Activated CD8-positive, alpha-beta T cell treated with anti-CD3 and anti-CD28 coated beads, Interleukin-2, amount 10 ng/mL, durations not matched to agents 7 days and 5 days (primary cell): ENCODE measurements around the gene PIP4K2A. TPM values are rescaled to one million over a fixed set of nuclear protein-coding genes. Genes with fewer than 3 reads are reported as not detected.
A peak's percentile ranks its signal among the peaks of the same experiment; 100 is the strongest.

ENCODE experiments used
- ATAC-seq: fragments of 150-1000 bp; cut with Tn5 transposase; one replicate; pipeline ENCODE4 v1.10.0; 2021; ENCODE audit warnings: moderate library complexity
- CTCF ChIA-PET: fragments of 350-600 bp; sonication (Branson Sonifier 250); formaldehyde crosslinking; loops from one replicate; lab custom pipeline; 2021; ENCODE audit warnings: antibody characterized with exemption; lab: Charles Lee
- POLR2A ChIA-PET: fragments of 350-600 bp; sonication (Branson Sonifier 250); formaldehyde crosslinking; loops from one replicate; lab custom pipeline; 2021; ENCODE audit warnings: antibody characterized with exemption; lab: Charles Lee
- DNase-seq: peaks from one replicate; pipeline ENCODE4 v3.0.0-alpha.2; 2020
- H3K27ac Mint-ChIP-seq: one replicate; pipeline ENCODE4 v1.8.0; 2021; ENCODE audit warnings: mild to moderate bottlenecking, mixed read lengths
- H3K27me3 Mint-ChIP-seq: one replicate; pipeline ENCODE4 v1.8.0; 2021; ENCODE audit warnings: low read depth, mixed read lengths
- H3K36me3 Mint-ChIP-seq: one replicate; pipeline ENCODE4 v1.8.0; 2021; ENCODE audit warnings: low read depth, mixed read lengths
- H3K4me1 Mint-ChIP-seq: one replicate; pipeline ENCODE4 v1.8.0; 2021; ENCODE audit warnings: low read depth, mixed read lengths
- H3K4me3 Mint-ChIP-seq: one replicate; pipeline ENCODE4 v1.8.0; 2021; ENCODE audit warnings: mild to moderate bottlenecking, mixed read lengths
- H3K9me3 Mint-ChIP-seq: one replicate; pipeline ENCODE4 v1.8.0; 2022; ENCODE audit warnings: mixed read lengths; ENCODE audit not compliant: insufficient read depth
- total RNA-seq, 2 experiments: library from RNA; stranded (reverse); gene quantifications; one replicate each; pipeline ENCODE4 v1.2.3, GENCODE V29; 2021

Gene PIP4K2A
- total RNA-seq, 2 experiments from 2014 or later: 154 to 164 TPM

GRCh38 chr10:22579826-22580225, 134.6 kb downstream of the PIP4K2A start:
- DNase-seq (no peak), ATAC-seq (no peak)
- POLR2A ChIA-PET: no interaction called here
- CTCF ChIA-PET: no interaction called here
- peaks cover 65% of the 10 kb centered on the region for H3K36me3 Mint-ChIP-seq
- no peak overlapping the region for H3K4me3 Mint-ChIP-seq
- no peak overlapping the region for H3K27ac Mint-ChIP-seq
- peaks cover 17% of the 10 kb centered on the region for H3K4me1 Mint-ChIP-seq
- H3K27me3 Mint-ChIP-seq: no peaks in the 10 kb centered on the region
- no peaks in the 10 kb centered on the region for H3K9me3 Mint-ChIP-seq

- peak; percentile 57 for DNase-seq
- ChIA-PET CTCF (interaction anchor here (0.6 to 5.9 kb wide), 45 partner anchors 10 to 1078 kb away, joined by 3 to 82 read pairs (median 4); partner anchors contain the start of gene PIP4K2A), POLR2A (interaction anchor here (0.8 to 1.2 kb wide), 2 partner anchors 11 to 37 kb away, joined by 3 read pairs; no protein-coding TSS in a partner anchor)
- H3K9me3 Mint-ChIP-seq: no peaks in the 10 kb centered on the region
- ATAC-seq: peak; percentile 74
- H3K4me3 Mint-ChIP-seq: peak overlapping the region; percentile 59
- no peaks in the 10 kb centered on the region for H3K27me3 Mint-ChIP-seq
- H3K36me3 Mint-ChIP-seq: peaks cover 73% of the 10 kb centered on the region
- peaks cover 50% of the 10 kb centered on the region for H3K4me1 Mint-ChIP-seq
- H3K27ac Mint-ChIP-seq: peak overlapping the region; percentile 85
Measured at GRCh38 chr10:22573820-22574569, 140.4 kb downstream of the PIP4K2A start.

GRCh38 chr10:22570733-22571430, 143.5 kb downstream of the PIP4K2A start:
- H3K4me3 Mint-ChIP-seq: no peak overlapping the region
- peak; percentile 60 for DNase-seq
- H3K27ac Mint-ChIP-seq: peak overlapping the region; percentile 67
- H3K36me3 Mint-ChIP-seq: peaks cover 81% of the 10 kb centered on the region
- ChIA-PET CTCF (interaction anchor here (0.7 to 5.9 kb wide), 2 partner anchors 14 to 41 kb away, joined by 3 to 82 read pairs; no protein-coding TSS in a partner anchor), POLR2A (no interaction called here)
- peaks cover 60% of the 10 kb centered on the region for H3K4me1 Mint-ChIP-seq
- no peaks in the 10 kb centered on the region for H3K27me3 Mint-ChIP-seq
- ATAC-seq: peak; percentile 75
- no peaks in the 10 kb centered on the region for H3K9me3 Mint-ChIP-seq

GRCh38 chr10:22570234-22570633, 144.1 kb downstream of the PIP4K2A start:
- H3K27ac Mint-ChIP-seq: peak overlapping the region; percentile 70
- no peak for ATAC-seq
- H3K4me1 Mint-ChIP-seq: peaks cover 60% of the 10 kb centered on the region
- peaks cover 83% of the 10 kb centered on the region for H3K36me3 Mint-ChIP-seq
- H3K9me3 Mint-ChIP-seq: no peaks in the 10 kb centered on the region
- DNase-seq: no peak
- no peaks in the 10 kb centered on the region for H3K27me3 Mint-ChIP-seq
- POLR2A ChIA-PET: no interaction called here
- CTCF ChIA-PET: interaction anchor here (5.9 kb wide), 1 partner anchor 15 kb away, joined by 82 read pairs; no protein-coding TSS in a partner anchor
- no peak overlapping the region for H3K4me3 Mint-ChIP-seq

- H3K9me3 Mint-ChIP-seq: no peaks in the 10 kb centered on the region
- H3K4me3 Mint-ChIP-seq: no peak overlapping the region
- peaks cover 64% of the 10 kb centered on the region for H3K4me1 Mint-ChIP-seq
- DNase-seq (no peak), ATAC-seq (no peak)
- ChIA-PET CTCF (interaction anchor here (1.0 to 1.3 kb wide), 2 partner anchors 21 to 420 kb away, joined by 3 to 4 read pairs; no protein-coding TSS in a partner anchor), POLR2A (no interaction called here)
- no peaks in the 10 kb centered on the region for H3K27me3 Mint-ChIP-seq
- H3K36me3 Mint-ChIP-seq: peaks cover 90% of the 10 kb centered on the region
- no peak overlapping the region for H3K27ac Mint-ChIP-seq
Measured at GRCh38 chr10:22568928-22569327, 145.4 kb downstream of the PIP4K2A start.

GRCh38 chr10:22564060-22564459, 150.3 kb downstream of the PIP4K2A start:
- no peak for DNase-seq
- no peak for ATAC-seq
- H3K9me3 Mint-ChIP-seq: no peaks in the 10 kb centered on the region
- H3K27me3 Mint-ChIP-seq: no peaks in the 10 kb centered on the region
- H3K27ac Mint-ChIP-seq: peak overlapping the region; percentile 79
- peaks cover 68% of the 10 kb centered on the region for H3K36me3 Mint-ChIP-seq
- POLR2A ChIA-PET: interaction anchor here (0.6 kb wide), 1 partner anchor 128 kb away, joined by 3 read pairs; no protein-coding TSS in a partner anchor
- H3K4me3 Mint-ChIP-seq: no peak overlapping the region
- CTCF ChIA-PET: interaction anchor here (2.1 kb wide), 1 partner anchor 10 kb away, joined by 10 read pairs; no protein-coding TSS in a partner anchor
- H3K4me1 Mint-ChIP-seq: peaks cover 28% of the 10 kb centered on the region

GRCh38 chr10:22561909-22562308, 152.5 kb downstream of the PIP4K2A start:
- no peak overlapping the region for H3K27ac Mint-ChIP-seq
- ATAC-seq: no peak
- H3K27me3 Mint-ChIP-seq: no peaks in the 10 kb centered on the region
- no peaks in the 10 kb centered on the region for H3K9me3 Mint-ChIP-seq
- POLR2A ChIA-PET: no interaction called here
- H3K36me3 Mint-ChIP-seq: peaks cover 53% of the 10 kb centered on the region
- DNase-seq: no peak
- CTCF ChIA-PET: no interaction called here
- no peak overlapping the region for H3K4me3 Mint-ChIP-seq
- H3K4me1 Mint-ChIP-seq: peaks cover 28% of the 10 kb centered on the region

- Mint-ChIP-seq H3K9me3 (no peaks in the 10 kb centered on the region), H3K36me3 (peaks cover 43% of the 10 kb centered on the region), H3K27ac (no peak overlapping the region), H3K4me3 (no peak overlapping the region), H3K4me1 (peaks cover 19% of the 10 kb centered on the region), H3K27me3 (no peaks in the 10 kb centered on the region)
- DNase-seq (no peak), ATAC-seq (no peak)
- POLR2A ChIA-PET: no interaction called here
- CTCF ChIA-PET: no interaction called here
Measured at GRCh38 chr10:22560913-22561239, 153.5 kb downstream of the PIP4K2A start.

- ATAC-seq (no peak), DNase-seq (no peak)
- POLR2A ChIA-PET: interaction anchor here (0.6 kb wide), 1 partner anchor 69 kb away, joined by 3 read pairs; no protein-coding TSS in a partner anchor
- Mint-ChIP-seq H3K27ac (no peak overlapping the region), H3K4me3 (no peak overlapping the region), H3K36me3 (peaks cover 38% of the 10 kb centered on the region), H3K9me3 (no peaks in the 10 kb centered on the region), H3K27me3 (no peaks in the 10 kb centered on the region), H3K4me1 (peaks cover 17% of the 10 kb centered on the region)
- CTCF ChIA-PET: no interaction called here
Measured at GRCh38 chr10:22560096-22560912, 154.1 kb downstream of the PIP4K2A start.

- Mint-ChIP-seq H3K4me3 (no peak overlapping the region), H3K27ac (no peak overlapping the region), H3K9me3 (no peaks in the 10 kb centered on the region), H3K4me1 (no peaks in the 10 kb centered on the region), H3K27me3 (no peaks in the 10 kb centered on the region), H3K36me3 (peaks cover 25% of the 10 kb centered on the region)
- ChIA-PET CTCF (interaction anchor here (2.6 kb wide), 1 partner anchor 17 kb away, joined by 11 read pairs; no protein-coding TSS in a partner anchor), POLR2A (no interaction called here)
- ATAC-seq (no peak), DNase-seq (no peak)
Measured at GRCh38 chr10:22557321-22557720, 157.1 kb downstream of the PIP4K2A start.

- Mint-ChIP-seq H3K4me3 (no peak overlapping the region), H3K4me1 (peaks cover under 1% of the 10 kb centered on the region), H3K9me3 (no peaks in the 10 kb centered on the region), H3K27ac (no peak overlapping the region), H3K36me3 (peaks cover 25% of the 10 kb centered on the region), H3K27me3 (no peaks in the 10 kb centered on the region)
- ChIA-PET POLR2A (no interaction called here), CTCF (interaction anchor here (2.6 kb wide), 1 partner anchor 17 kb away, joined by 11 read pairs; no protein-coding TSS in a partner anchor)
- no peak for DNase-seq
- no peak for ATAC-seq
Measured at GRCh38 chr10:22556774-22557173, 157.6 kb downstream of the PIP4K2A start.
